GM12875 (cell line): Measurements from ENCODE around the gene ZDHHC7.

Source experiments
- H3K4me3 ChIP-seq: one replicate; pipeline ENCODE4 v1.5.1; 2011; ENCODE audit warnings: low read depth, low read length, control low read depth
- CTCF ChIP-seq: IDR thresholded peaks from 2 replicates; pipeline ENCODE4 v1.5.1; 2011; ENCODE audit warnings: low read depth, mild to moderate bottlenecking, control low read depth, inconsistent platforms, low read length, moderate library complexity, borderline replicate concordance; ENCODE audit not compliant: insufficient read depth

ZDHHC7 gene

GRCh38 chr16:84993926-84994325 lies 17.4 kb downstream of the ZDHHC7 start:
- no peak for TF ChIP-seq CTCF
- H3K4me3 ChIP-seq, result no peak overlapping the region

GRCh38 chr16:84992717-84993075 lies 18.6 kb downstream of the ZDHHC7 start:
- H3K4me3 ChIP-seq, result no peak overlapping the region
- TF ChIP-seq CTCF, result no peak

GRCh38 chr16:84990782-84991181 lies 20.6 kb downstream of the ZDHHC7 start:
- H3K4me3 ChIP-seq, result no peak overlapping the region

GRCh38 chr16:84989749-84990620 lies 21.4 kb downstream of the ZDHHC7 start:
- TF ChIP-seq CTCF, result no peak
- H3K4me3 ChIP-seq, result no peak overlapping the region

More at GRCh38 chr16:84990782-84991181, 20.6 kb downstream of the ZDHHC7 start:
- no peak for TF ChIP-seq CTCF

- no peak overlapping the region for H3K4me3 ChIP-seq
- TF ChIP-seq CTCF, result no peak
Observed at GRCh38 chr16:84988328-84989080, 22.8 kb downstream of the ZDHHC7 start.

GRCh38 chr16:84986879-84987278 lies 24.5 kb downstream of the ZDHHC7 start:
- H3K4me3 ChIP-seq, result no peak overlapping the region
- no peak for TF ChIP-seq CTCF
